Measurements from ENCODE around the gene ZNF17.

ZNF17 gene

GRCh38 chr19:57434386-57435061 is 23.6 kb downstream of the ZNF17 start:
- no peak for DNase-seq

GRCh38 chr19:57435062-57435978 is 24.4 kb downstream of the ZNF17 start, which contains the start of gene ZNF749:
ZNF749 (plus strand) TSS chr19:57435325; CDS start chr19:57435579, 254 bp downstream.
- peak; percentile 100 for DNase-seq

- DNase-seq, result no peak
These were observed 25.5 kb downstream of the ZNF17 start for GRCh38 chr19:57436417-57436816.

- no peak for DNase-seq
These were observed 27.0 kb downstream of the ZNF17 start for GRCh38 chr19:57437931-57438330.

- DNase-seq, result no peak
These were observed 28.0 kb downstream of the ZNF17 start for GRCh38 chr19:57438925-57439324.

GRCh38 chr19:57441979-57442752 is 31.2 kb downstream of the ZNF17 start:
- no peak for DNase-seq

GRCh38 chr19:57443121-57443696 is 32.2 kb downstream of the ZNF17 start:
- no peak for DNase-seq

- DNase-seq, result no peak
These were observed 41.3 kb downstream of the ZNF17 start for GRCh38 chr19:57452307-57452706.

GRCh38 chr19:57465680-57466381 is 54.9 kb downstream of the ZNF17 start:
- peak; percentile 39 for DNase-seq

- DNase-seq, result no peak
These were observed 55.5 kb downstream of the ZNF17 start for GRCh38 chr19:57466489-57466888.
